GM18499 (cell line): ENCODE results near the gene BBOX1.
"Not testable (repeated sequence)": the region's sequence is repeated elsewhere in the genome, so short reads cannot be mapped to it uniquely, and the experiment has no call there.

Source experiments
- ATAC-seq: cut with Tn5 transposase; IDR thresholded peaks from one replicate; pipeline ENCODE4 v1.9.1; 2021; ENCODE audit warnings: moderate number of reproducible peaks; ENCODE audit not compliant: insufficient read depth, unreplicated experiment

BBOX1 gene

DNA sequence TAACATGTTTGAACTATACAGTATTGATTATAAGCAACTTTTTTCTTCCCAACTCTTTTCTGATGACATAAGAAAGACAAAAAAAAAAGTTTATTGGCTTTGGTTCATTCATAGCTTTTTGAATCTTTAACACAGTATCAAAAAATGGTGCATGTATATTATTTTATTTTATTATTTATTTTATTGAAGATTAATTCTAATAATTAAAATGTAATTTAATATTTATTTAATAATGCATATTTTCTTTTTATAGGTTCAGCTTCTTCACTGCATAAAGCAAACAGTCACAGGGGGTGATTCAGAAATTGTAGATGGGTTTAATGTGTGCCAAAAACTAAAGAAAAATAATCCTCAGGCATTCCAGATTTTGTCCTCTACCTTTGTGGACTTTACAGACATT lies 78.8 kb downstream of the BBOX1 start:
- no peak for ATAC-seq

DNA sequence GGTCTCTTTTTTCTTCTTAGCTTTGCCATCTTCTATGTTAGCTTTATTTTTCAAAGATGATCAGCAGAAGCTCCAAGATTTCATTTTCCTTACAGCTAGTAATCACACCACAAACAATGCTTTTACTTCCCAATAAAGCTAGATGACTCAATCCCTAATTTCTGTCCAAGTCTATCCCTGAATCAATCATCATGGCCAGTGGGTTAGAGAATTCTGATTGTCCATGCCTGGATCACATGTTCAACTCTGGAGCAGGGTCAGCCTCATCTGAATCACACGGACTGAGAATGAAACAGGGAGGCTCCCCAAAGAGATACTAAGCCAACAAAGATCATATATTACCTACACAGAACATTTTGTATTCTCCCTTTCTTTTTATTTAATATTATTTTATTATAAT lies 79.6 kb downstream of the BBOX1 start:
- no peak for ATAC-seq

DNA sequence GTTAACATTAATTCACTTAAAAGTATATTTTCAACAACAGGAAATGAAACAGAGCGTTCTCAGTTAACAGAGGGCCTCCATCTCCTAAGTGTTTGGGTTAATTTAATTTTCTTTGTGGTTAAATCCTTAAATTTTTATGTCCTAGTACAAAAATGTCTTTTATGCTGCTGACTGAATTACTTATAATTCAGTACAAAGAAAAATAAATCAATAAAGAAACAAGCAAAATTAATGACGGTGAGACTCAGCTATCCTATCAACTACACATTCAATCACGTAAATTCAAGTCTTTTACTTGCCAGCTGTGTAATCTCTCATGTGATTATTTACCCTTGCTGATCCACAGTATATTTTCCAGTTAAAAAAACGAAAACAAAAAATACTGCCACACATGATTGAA lies 81.4 kb downstream of the BBOX1 start:
- ATAC-seq, result no peak

DNA sequence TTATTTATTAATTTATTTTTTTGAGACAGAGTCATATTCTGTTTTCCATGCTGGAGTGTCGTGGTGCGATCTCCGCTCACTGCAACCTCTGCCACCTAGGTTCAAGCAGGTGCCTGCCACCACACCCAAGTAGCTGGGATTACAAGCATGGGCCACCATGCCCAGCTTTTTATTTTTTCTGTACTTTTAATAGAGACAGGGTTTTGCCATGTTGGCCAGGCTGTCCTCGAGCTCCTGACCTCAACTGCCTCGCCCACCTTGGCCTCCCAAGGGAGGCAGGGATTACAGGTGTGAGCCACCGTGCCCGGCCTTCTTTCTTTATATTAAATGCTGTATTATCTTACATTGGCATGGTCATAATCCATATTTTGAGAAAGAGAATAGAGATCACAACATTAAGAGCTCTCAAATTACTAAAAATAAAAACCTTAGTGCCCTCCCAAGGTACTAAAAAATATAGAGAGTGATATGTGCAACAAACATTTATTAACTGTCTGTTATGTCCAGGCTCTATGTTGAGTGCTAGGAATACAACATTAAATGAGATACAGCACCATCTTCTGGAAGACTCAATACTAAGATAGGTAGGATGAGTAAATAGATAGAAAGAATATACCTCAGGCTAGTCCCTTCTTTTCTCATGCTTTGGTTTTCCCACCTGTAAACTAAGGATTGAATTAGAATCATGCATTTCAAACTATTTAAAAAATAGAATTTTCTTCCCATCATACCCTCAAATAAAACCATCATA lies 84.1 kb downstream of the BBOX1 start:
- no peak for ATAC-seq

DNA sequence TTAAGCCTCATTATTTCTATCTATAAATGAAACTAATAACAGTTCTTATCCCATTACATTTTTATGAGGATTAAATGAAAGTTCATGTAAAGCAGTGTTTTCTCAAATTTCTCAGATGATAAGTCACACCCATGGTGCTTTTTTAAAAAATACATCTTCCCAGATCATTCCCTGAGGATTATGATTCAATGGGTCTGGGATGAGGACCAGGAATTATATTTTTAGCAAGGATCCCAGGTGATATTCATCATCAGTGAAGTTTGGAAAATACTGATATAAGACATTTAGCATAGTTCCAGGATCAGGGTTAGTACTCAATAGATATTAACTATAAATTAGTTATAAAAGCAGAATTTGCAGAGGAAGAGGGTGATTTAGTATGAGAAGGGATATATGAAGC lies 89.1 kb downstream of the BBOX1 start:
- ATAC-seq, result no peak

DNA sequence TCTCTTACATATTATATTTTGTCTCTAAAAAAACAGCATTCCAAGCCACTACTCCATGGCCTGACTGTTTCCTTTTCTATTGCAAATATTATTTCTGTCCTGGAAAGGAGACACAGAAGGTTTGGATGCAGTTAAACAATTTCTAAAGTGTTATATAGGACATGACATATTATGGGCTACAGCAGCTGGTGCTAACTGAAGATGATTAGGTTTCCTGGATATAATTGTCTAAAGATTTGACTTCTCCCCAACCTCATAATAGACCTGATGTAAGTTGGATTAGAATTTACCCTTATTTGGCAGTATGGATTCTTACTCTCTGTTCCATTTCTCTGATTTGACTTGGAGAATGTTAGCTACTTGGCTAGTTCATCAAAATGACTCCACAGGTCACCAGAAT lies 90.2 kb downstream of the BBOX1 start:
- no peak for ATAC-seq

DNA sequence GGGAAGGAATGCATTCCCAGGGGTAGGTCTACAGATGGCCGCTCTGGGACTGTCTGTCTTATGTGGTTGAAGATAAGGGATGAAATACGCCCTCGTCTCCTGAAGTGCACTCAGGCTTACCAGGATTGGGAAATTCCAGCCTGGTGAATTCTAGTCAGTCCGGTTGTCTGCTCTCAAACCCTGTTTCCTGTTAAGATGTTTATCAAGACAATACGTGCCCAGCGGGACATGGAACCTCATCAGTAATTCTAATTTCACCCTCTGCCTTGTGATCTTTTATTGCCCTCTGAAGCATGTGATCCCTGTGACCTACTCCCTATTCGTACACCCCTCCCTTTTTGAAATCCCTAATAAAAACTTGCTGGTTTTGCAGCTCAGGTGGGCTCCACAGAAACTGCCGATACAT lies 95.3 kb downstream of the BBOX1 start:
- ATAC-seq, result not testable (repeated sequence)

DNA sequence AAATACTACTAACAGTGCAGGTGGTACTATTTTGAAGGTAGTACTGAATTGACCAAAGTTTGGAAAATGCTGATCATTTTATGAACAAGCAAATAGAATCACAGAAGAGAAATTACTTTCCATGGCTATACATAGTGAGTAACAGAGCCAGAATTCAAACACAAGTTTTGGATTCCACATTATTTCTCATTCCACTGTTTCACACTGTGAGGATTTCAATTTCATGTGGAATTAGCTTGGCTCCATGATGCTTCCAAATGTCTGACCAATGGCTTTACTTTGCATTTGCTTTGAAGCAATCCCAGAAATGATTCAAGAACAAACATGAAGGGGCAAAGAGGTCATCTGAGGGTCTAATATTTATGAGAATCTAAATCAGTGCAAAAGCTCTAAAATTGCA lies 98.1 kb downstream of the BBOX1 start:
- ATAC-seq, result no peak

DNA sequence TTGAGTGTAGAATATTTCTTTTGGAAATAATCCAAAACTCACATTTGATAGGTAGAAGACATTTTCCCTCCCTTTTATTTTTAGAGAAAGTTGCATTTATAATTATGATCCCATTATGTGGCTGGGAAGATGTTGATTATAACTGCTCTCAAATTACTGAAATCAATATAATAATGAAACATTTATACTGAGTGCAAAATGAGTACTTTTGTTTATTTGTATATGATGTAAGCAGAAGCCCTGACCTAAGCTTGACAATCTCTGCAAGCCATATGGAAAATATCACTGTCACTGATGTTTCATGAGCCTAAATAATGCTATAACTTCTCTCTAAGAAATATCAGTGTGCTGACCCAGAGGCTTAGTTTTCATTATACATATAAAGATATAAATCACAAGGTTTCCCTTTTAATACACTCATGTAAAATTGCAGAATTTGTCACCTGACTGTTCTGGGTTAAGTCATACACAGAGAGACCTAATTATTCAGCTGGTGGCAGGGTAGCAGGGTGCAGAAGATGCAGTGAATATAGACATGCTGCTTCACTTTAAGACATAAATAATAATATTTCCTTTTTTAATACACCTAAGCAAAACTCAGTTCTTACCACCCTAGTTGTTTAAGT lies 99.2 kb downstream of the BBOX1 start:
- no peak for ATAC-seq

DNA sequence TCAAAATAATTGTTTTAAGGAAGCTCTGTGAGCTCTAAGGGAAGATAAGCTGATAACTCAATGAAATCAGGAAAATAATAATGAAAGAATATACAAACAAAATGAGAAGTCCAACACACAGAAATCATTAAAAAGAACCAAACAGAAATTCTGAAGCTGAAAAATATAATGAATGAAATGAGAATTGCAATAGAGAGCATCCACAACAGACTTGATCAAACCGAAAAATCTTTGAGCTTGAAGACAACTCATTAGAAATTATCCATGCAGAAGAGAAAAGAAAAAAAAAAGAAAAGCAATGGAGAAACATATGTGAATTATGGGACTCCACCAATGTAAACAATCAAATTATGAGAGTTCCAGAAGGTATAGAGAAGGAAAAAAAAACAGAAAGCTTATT lies 101.0 kb downstream of the BBOX1 start:
- ATAC-seq, result no peak

DNA sequence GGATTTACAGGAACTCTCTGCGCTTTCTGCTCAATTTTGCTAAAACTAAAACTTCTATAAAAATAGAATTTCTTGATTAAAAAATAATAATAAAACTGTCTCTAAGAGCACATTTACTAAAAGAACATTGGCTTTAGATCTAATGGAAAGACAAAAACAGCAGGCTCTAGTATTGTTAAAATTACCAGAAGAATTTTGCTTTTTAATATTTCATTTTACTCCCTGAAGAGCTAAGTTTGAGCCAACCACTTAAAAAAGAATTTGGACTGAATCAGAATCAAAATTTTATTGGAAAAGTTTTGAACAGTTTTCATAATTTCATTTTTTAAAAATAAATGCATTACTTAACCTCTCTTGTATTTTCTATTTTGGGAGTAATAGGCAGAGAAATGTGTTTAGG lies 107.3 kb downstream of the BBOX1 start:
- no peak for ATAC-seq

DNA sequence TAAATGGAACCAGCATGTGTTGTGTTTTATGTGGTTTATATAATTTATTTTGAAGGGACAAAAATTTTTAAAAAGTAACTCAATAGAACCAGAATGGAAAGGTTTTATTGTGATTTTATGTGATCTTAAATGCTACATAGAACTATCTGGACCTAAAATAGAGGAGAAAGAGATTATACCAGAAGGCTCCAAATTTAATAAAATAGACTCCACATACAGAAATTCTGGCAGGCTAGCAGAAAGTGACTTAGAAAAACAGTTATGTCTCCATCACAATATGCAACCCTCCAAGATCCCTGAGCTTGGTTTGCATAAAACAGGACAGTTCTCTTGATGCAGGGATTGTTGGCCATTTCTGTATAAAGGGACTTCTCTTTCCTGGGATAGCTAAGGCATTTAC lies 107.9 kb downstream of the BBOX1 start:
- ATAC-seq, result no peak

DNA sequence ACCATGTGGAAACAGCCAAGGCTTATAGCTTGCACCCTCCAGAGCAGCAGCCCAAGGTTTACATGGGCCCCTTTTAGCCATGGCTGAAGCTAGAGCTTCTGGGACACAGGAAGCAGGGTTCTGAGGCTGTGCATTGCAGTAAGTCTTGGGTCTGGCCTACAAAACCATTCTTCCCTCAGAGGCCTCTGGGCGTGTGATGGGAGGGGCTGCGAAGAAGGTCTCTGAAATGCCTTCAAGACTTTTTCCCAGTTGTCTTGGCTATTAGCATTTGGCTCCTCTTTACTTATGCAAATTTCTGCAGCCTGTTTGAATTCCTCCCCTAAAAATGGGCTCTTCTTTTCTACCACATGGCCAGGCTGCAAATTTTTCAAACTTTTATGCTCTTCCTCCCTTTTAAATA lies 109.5 kb downstream of the BBOX1 start:
- no peak for ATAC-seq

DNA sequence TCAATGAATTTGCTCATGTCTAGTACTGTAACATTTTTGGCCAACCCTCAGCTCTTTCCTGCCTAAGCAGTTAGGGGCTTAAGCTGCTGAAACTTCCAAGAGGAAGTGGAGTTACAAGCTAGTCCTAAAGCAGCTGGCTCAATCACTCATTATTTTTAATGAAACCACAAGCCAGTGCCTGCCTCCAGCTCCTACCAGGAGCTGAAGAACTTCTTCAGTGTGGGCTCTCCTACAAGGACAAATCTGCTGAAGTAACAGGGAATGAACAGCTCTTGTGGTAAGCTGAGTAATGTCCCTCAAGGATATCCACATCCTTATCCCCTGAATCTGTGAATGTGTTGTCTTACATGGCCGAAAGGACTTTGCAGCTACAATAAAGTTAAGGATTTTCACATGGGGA lies 112.5 kb downstream of the BBOX1 start:
- ATAC-seq, result no peak

DNA sequence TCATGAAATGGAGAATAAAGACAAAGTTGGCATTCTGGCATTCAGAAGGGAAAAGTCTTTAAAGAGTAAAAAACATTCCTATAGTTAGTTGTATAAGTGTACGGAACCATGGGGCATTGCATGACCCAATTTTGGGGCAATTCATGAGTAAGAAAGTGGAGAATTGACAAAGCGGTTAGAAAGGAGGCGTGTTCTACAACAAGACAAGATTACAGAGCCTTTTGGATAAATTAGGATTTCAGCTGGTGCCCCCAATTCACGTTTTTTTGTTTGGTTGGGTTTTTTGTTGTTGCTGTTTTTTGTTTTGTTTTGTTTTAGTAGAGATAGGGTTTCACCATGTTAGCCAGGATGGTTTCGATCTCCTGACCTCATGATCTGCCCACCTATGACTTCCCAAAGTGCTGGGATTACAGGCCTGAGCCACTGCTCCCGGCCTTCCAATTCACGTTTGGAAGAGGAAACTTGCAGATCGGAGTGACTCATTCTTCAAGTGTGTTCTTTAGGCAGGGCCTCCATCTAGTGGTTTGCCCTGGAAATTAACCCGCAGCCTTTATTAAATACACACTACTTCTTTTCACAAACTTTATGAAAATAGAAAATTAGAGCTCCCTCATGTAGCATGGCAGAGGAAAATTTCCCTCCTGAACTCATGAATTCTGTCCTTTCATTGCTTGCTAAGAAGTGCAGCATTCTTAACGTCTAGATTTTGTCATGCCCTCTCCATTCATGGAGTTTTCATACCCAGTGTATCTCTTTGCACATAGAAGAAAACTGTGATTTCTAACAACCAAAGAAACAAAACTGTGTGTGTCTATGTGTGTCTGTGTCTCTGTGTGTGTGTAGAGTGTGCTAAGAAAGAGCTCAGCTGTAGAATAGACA lies 118.1 kb downstream of the BBOX1 start:
- ATAC-seq, result peak; percentile 87

DNA sequence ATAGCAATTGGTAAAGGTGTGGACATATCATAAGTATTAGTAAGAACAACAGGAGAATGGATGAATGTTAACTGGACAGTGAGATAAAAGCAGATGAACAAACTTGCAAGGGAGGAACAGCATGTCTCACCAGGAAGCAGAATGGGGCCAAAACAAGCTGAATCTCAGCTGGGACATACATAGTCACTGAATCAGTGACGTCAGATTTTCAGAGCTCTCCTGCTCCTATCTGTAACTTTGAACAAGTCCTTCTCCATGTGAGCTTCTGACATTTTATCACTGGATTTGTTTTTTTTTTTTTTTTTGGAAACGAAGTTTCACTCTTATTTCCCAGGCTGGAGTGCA lies 118.7 kb downstream of the BBOX1 start:
- no peak for ATAC-seq

DNA sequence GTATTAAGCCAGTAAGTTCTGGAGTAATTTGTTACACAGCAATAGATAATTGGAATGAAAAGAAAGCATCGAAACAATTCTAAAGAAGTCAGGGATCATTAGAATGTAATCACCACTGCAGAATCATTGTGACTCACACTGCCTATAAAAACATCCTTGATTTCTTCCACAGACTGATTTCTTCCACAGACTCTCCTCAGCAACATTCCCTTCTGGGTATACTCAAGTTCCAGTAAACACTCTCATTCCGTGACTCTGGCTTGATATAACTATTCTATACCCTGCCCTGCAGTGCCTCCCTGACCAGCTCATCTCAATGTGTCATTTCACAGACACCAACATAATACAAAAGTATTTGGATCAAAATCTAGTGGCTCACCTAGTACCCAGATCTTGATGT lies 120.5 kb downstream of the BBOX1 start:
- ATAC-seq, result no peak

DNA sequence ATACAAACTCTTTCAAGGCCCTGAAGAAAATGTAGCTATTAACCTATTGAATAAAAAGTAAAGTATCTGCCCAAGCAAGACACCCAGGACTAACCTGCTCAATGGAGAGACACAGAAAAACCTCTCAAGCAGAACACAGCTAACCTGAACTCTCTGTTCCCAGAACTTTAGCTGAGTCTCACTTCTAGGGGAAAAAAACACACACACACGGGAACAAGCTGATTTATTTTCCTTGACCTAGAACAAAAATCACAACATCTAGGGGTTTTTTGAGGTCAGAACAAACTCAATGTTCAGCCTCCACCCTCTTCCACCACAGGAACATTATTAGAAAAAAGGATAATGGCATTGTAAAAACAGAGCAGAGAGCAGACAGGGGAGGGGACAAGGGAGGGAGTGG lies 121.6 kb downstream of the BBOX1 start:
- no peak for ATAC-seq

DNA sequence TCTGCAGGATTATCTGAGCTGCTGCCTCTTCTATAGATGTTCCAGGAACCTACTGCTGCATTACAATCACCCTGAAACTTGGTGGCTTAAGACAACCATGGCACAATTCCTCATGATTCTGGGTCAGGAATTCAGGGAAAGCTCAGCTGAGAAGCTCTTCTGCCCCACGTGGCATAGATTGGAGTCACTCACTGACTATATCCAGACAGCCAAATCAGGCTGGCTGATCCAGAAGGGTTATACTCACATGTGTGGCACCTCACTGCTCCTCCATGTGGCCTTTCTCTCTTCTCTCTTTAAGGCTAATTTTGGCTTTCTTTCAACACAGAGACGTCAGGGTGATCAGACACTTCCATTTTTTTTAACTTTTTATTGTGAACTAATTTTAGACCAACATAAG lies 125.5 kb downstream of the BBOX1 start:
- ATAC-seq, result no peak

DNA sequence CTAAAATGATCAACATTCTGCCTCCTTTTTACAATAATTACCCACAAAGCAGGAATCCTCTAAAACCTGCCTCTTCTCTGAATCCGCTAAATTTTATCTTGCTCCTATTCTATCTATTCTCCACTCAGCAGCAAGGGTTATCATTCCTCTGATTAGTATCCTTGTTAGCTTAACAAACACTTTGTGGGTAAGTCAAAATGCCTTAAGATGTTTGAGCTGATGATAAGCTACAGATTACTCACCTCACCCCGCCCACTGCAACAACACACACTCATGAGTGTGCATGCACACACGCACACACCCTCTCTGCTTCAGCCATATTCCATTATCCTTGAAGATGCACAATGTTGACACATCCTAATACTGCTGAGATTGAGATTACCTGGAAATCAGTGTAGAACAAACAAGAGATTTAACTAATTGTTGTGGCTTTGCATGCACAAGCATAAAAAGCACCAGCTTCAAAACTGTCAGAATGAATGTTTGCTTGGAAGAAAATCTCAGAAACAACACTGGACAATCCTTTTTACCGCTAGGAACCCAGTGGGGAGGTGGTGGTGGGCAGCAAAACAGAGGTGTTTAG lies 130.9 kb downstream of the BBOX1 start:
- ATAC-seq, result no peak

DNA sequence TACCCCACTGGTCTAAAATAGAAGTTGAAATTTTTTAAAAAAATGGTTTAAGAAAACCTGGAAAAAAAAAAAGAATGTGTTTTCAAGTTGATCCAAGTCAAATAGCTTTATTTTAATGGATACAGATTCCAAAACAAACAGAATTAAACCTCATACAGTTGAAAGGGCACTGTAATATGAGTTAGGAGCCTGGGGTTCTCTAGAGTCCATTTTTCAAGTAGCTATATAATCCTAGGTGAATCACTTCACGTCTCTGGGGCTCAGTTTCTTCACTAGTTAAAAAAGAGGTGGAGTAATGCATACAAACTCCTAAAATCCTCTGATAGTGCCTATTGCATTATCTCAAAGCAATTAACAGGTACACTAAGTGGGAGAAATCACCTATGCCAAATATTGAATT lies 132.9 kb downstream of the BBOX1 start:
- ATAC-seq, result no peak
